Measurements from ENCODE around the gene TRAF3.

TRAF3 gene

GRCh38 chr14:102778338-102779083 is 1.3 kb downstream of the TRAF3 start:
- H3K9me3 ChIP-seq (ENCODE audit: control insufficient read depth in 1 of 2, low read length in 2 of 2): no peaks in the 10 kb centered on the region
- no peaks in the 10 kb centered on the region for H3K27me3 ChIP-seq (ENCODE audit: control insufficient read depth in 1 of 2, insufficient read depth in 2 of 2, low read length in 2 of 2)
- peak overlapping the region; percentile 80 for H3K27ac ChIP-seq (ENCODE audit: low read depth, low read length)
- H3K36me3 ChIP-seq (ENCODE audit: control insufficient read depth in 1 of 2, insufficient read depth in 2 of 2, low read length in 2 of 2): no peaks in the 10 kb centered on the region
- H3K9ac ChIP-seq (ENCODE audit: low read depth in 1 of 2, low read length in 2 of 2): peak overlapping the region; percentile 61 to 73
- peak overlapping the region; percentile 67 to 88 for H3K4me3 ChIP-seq (ENCODE audit: low read depth in 1 of 2, low read length in 2 of 2)
- peaks cover 33 to 40% of the 10 kb centered on the region in 2 donors for H3K4me1 ChIP-seq (ENCODE audit: control insufficient read depth in 1 of 2, insufficient read depth in 2 of 2, low read length in 2 of 2)

DNA sequence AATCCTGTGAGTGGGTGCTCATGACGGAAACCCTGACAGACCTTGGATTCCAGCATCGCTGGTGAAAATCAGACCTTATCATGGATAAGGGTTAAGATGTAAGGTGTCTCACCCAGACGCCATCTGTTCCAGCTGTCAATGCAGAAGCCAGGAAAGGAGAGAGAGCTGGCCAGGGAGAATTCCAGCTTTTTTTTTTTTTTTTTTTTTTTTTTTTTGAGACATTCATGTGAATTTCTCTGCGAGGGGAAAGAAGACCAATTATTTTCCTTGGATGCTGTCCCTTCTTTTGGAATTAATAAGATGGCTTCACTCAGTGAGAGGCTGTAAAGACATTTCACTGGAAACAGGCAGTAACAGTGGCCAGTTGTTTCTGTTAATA is 1.8 kb downstream of the TRAF3 start:
- H3K27ac ChIP-seq (ENCODE audit: low read depth, low read length): no peak overlapping the region
- H3K36me3 ChIP-seq (ENCODE audit: control insufficient read depth in 1 of 2, insufficient read depth in 2 of 2, low read length in 2 of 2): no peaks in the 10 kb centered on the region
- H3K9ac ChIP-seq (ENCODE audit: low read depth in 1 of 2, low read length in 2 of 2): peak overlapping the region; percentile 61 to 73
- peak overlapping the region; percentile 67 to 88 for H3K4me3 ChIP-seq (ENCODE audit: low read depth in 1 of 2, low read length in 2 of 2)
- H3K4me1 ChIP-seq (ENCODE audit: control insufficient read depth in 1 of 2, insufficient read depth in 2 of 2, low read length in 2 of 2): peaks cover 33 to 40% of the 10 kb centered on the region in 2 donors
- H3K27me3 ChIP-seq (ENCODE audit: control insufficient read depth in 1 of 2, insufficient read depth in 2 of 2, low read length in 2 of 2): no peaks in the 10 kb centered on the region
- no peaks in the 10 kb centered on the region for H3K9me3 ChIP-seq (ENCODE audit: control insufficient read depth in 1 of 2, low read length in 2 of 2)

DNA sequence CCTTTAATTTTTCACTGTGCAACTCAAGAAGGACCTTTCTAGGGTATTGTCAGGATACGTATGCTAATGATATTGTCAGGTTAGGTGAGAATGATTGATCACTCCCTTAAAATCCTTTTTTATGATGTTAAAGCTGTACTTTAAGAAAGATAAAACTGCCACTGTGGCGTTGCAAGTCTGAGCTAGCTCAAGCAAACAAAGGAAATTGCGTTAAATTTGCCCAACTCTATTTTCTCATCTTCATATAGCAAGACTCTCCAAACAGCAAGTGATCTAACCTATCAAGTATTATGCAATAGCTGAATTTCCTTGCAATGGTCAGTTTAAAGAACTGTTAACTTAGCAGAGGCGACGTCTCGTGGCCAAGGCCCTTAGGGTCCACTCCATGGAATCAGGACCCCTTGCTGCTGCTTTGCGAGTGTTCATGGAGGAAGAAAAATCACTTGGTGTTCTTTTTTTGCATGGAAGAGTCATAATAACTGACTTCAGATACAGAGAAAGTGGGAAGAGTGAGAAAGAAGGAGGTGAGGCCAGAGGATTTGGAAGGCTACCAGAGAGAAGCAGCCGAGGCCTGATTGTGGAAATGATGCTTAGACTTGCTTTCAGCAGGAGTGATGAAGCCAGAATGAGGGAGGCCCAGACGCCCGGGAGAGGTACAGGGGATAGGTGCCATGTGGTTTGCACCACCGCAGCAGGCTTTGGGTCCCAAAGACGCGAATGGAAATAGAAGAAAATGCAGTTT is 2.5 kb downstream of the TRAF3 start:
- H3K4me1 ChIP-seq (ENCODE audit: control insufficient read depth in 1 of 2, insufficient read depth in 2 of 2, low read length in 2 of 2): peaks cover 34 to 42% of the 10 kb centered on the region in 2 donors
- peak overlapping the region; percentile 38 to 67 for H3K4me3 ChIP-seq (ENCODE audit: low read depth in 1 of 2, low read length in 2 of 2)
- no peaks in the 10 kb centered on the region for H3K36me3 ChIP-seq (ENCODE audit: control insufficient read depth in 1 of 2, insufficient read depth in 2 of 2, low read length in 2 of 2)
- H3K9ac ChIP-seq (ENCODE audit: low read depth in 1 of 2, low read length in 2 of 2): no peak overlapping the region
- H3K9me3 ChIP-seq (ENCODE audit: control insufficient read depth in 1 of 2, low read length in 2 of 2): no peaks in the 10 kb centered on the region
- H3K27ac ChIP-seq (ENCODE audit: low read depth, low read length): no peak overlapping the region
- H3K27me3 ChIP-seq (ENCODE audit: control insufficient read depth in 1 of 2, insufficient read depth in 2 of 2, low read length in 2 of 2): no peaks in the 10 kb centered on the region

DNA sequence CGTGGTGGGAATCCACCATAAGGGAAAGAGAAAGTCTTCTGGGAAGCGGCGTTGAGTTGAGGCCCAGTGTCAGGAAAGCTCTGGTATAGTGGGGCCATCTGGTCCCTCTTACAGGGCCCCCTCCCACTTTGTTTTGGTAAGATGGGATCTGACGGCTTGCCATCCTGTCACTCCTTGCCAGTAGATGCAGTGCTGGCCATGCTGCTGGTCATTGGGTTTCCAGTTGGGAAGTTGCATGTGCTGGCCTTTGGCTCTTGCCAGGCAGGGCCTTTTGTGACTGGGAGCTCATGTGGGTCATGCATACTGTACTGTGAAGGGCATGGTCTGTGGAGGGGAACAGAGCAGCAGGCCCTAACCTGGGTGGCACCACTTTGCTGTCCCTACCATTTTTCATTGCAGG is 3.8 kb downstream of the TRAF3 start:
- H3K27me3 ChIP-seq (ENCODE audit: control insufficient read depth in 1 of 2, insufficient read depth in 2 of 2, low read length in 2 of 2): no peaks in the 10 kb centered on the region
- H3K36me3 ChIP-seq (ENCODE audit: control insufficient read depth in 1 of 2, insufficient read depth in 2 of 2, low read length in 2 of 2): no peaks in the 10 kb centered on the region
- H3K4me3 ChIP-seq (ENCODE audit: low read depth in 1 of 2, low read length in 2 of 2): no peak overlapping the region
- H3K9me3 ChIP-seq (ENCODE audit: control insufficient read depth in 1 of 2, low read length in 2 of 2): no peaks in the 10 kb centered on the region
- no peak overlapping the region for H3K9ac ChIP-seq (ENCODE audit: low read depth in 1 of 2, low read length in 2 of 2)
- H3K4me1 ChIP-seq (ENCODE audit: control insufficient read depth in 1 of 2, insufficient read depth in 2 of 2, low read length in 2 of 2): peaks cover 41 to 46% of the 10 kb centered on the region in 2 donors
- H3K27ac ChIP-seq (ENCODE audit: low read depth, low read length): no peak overlapping the region

GRCh38 chr14:102782974-102783373 is 5.7 kb downstream of the TRAF3 start:
- Histone ChIP-seq H3K4me3 (ENCODE audit: low read depth in 1 of 2, low read length in 2 of 2) (no peak overlapping the region), H3K4me1 (ENCODE audit: control insufficient read depth in 1 of 2, insufficient read depth in 2 of 2, low read length in 2 of 2) (peaks cover 38 to 40% of the 10 kb centered on the region in 2 donors), H3K9me3 (ENCODE audit: control insufficient read depth in 1 of 2, low read length in 2 of 2) (no peaks in the 10 kb centered on the region), H3K9ac (ENCODE audit: low read depth in 1 of 2, low read length in 2 of 2) (no peak overlapping the region), H3K36me3 (ENCODE audit: control insufficient read depth in 1 of 2, insufficient read depth in 2 of 2, low read length in 2 of 2) (no peaks in the 10 kb centered on the region), H3K27ac (ENCODE audit: low read depth, low read length) (no peak overlapping the region), H3K27me3 (ENCODE audit: control insufficient read depth in 1 of 2, insufficient read depth in 2 of 2, low read length in 2 of 2) (no peaks in the 10 kb centered on the region)

- H3K4me3 ChIP-seq (ENCODE audit: low read depth in 1 of 2, low read length in 2 of 2): no peak overlapping the region
- H3K9ac ChIP-seq (ENCODE audit: low read depth in 1 of 2, low read length in 2 of 2): no peak overlapping the region
- H3K27ac ChIP-seq (ENCODE audit: low read depth, low read length): no peak overlapping the region
These were observed 7.8 kb downstream of the TRAF3 start for GRCh38 chr14:102784892-102785594.

GRCh38 chr14:102785595-102785963 is 8.3 kb downstream of the TRAF3 start:
- Histone ChIP-seq H3K4me3 (ENCODE audit: low read depth in 1 of 2, low read length in 2 of 2) (no peak overlapping the region), H3K36me3 (ENCODE audit: control insufficient read depth in 1 of 2, insufficient read depth in 2 of 2, low read length in 2 of 2) (no peaks in the 10 kb centered on the region), H3K27ac (ENCODE audit: low read depth, low read length) (no peak overlapping the region), H3K9ac (ENCODE audit: low read depth in 1 of 2, low read length in 2 of 2) (no peak overlapping the region), H3K9me3 (ENCODE audit: control insufficient read depth in 1 of 2, low read length in 2 of 2) (no peaks in the 10 kb centered on the region), H3K27me3 (ENCODE audit: control insufficient read depth in 1 of 2, insufficient read depth in 2 of 2, low read length in 2 of 2) (no peaks in the 10 kb centered on the region), H3K4me1 (ENCODE audit: control insufficient read depth in 1 of 2, insufficient read depth in 2 of 2, low read length in 2 of 2) (peaks cover 20 to 21% of the 10 kb centered on the region in 2 donors)

More at GRCh38 chr14:102784892-102785594, 7.8 kb downstream of the TRAF3 start:
- Histone ChIP-seq H3K36me3 (ENCODE audit: control insufficient read depth in 1 of 2, insufficient read depth in 2 of 2, low read length in 2 of 2) (no peaks in the 10 kb centered on the region), H3K4me1 (ENCODE audit: control insufficient read depth in 1 of 2, insufficient read depth in 2 of 2, low read length in 2 of 2) (peaks cover 24 to 26% of the 10 kb centered on the region in 2 donors), H3K27me3 (ENCODE audit: control insufficient read depth in 1 of 2, insufficient read depth in 2 of 2, low read length in 2 of 2) (no peaks in the 10 kb centered on the region), H3K9me3 (ENCODE audit: control insufficient read depth in 1 of 2, low read length in 2 of 2) (no peaks in the 10 kb centered on the region)

DNA sequence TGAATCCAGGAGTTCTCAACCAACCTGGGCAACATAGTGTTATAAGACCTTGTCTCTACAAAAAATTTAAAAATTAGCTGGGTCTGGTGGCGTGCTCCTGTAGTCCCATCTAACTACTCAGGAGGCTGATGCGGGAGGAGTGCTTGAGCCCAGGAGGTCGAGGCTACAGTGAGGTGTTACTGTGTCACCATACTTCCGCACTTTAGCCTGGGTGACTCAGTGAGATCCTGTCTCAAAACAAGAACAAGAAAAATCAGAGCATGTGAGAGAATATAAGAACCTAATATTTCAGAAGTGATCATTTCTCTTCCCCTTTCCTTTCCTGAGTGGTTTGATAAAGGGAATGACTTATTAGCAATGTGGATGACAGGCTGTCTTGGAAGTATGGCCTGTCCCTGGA is 9.5 kb downstream of the TRAF3 start:
- no peak overlapping the region for H3K4me3 ChIP-seq (ENCODE audit: low read depth in 1 of 2, low read length in 2 of 2)
- H3K27ac ChIP-seq (ENCODE audit: low read depth, low read length): no peak overlapping the region
- no peak overlapping the region for H3K9ac ChIP-seq (ENCODE audit: low read depth in 1 of 2, low read length in 2 of 2)

GRCh38 chr14:102789349-102789748 is 12.1 kb downstream of the TRAF3 start:
- H3K27me3 ChIP-seq (ENCODE audit: control insufficient read depth in 1 of 2, insufficient read depth in 2 of 2, low read length in 2 of 2): no peaks in the 10 kb centered on the region
- no peak overlapping the region for H3K4me3 ChIP-seq (ENCODE audit: low read depth in 1 of 2, low read length in 2 of 2)
- peaks cover 3 to 4% of the 10 kb centered on the region in 2 donors for H3K36me3 ChIP-seq (ENCODE audit: control insufficient read depth in 1 of 2, insufficient read depth in 2 of 2, low read length in 2 of 2)
- H3K9me3 ChIP-seq (ENCODE audit: control insufficient read depth in 1 of 2, low read length in 2 of 2): peaks cover 5 to 7% of the 10 kb centered on the region in 2 donors
- peaks cover 14 to 17% of the 10 kb centered on the region in 2 donors for H3K4me1 ChIP-seq (ENCODE audit: control insufficient read depth in 1 of 2, insufficient read depth in 2 of 2, low read length in 2 of 2)
- no peak overlapping the region for H3K9ac ChIP-seq (ENCODE audit: low read depth in 1 of 2, low read length in 2 of 2)
- no peak overlapping the region for H3K27ac ChIP-seq (ENCODE audit: low read depth, low read length)

More for the DNA sequence above, 9.5 kb downstream of the TRAF3 start:
- Histone ChIP-seq H3K36me3 (ENCODE audit: control insufficient read depth in 1 of 2, insufficient read depth in 2 of 2, low read length in 2 of 2) (no peaks in the 10 kb centered on the region), H3K27me3 (ENCODE audit: control insufficient read depth in 1 of 2, insufficient read depth in 2 of 2, low read length in 2 of 2) (no peaks in the 10 kb centered on the region), H3K9me3 (ENCODE audit: control insufficient read depth in 1 of 2, low read length in 2 of 2) (no peaks in the 10 kb centered on the region), H3K4me1 (ENCODE audit: control insufficient read depth in 1 of 2, insufficient read depth in 2 of 2, low read length in 2 of 2) (peaks cover 17 to 20% of the 10 kb centered on the region in 2 donors)

Measured in duodenal mucosa (tissue), 2 donors.